DMS153 treated with DMSO at 0.1 percent for 48 hours (cell line): ENCODE measurements around the gene MOB1B.

Experiments used
- DNase-seq: peaks from one replicate; lab custom pipeline; 2025; ENCODE audit not compliant: unreplicated experiment; lab: John Stamatoyannopoulos, UW

MOB1B gene

DNA sequence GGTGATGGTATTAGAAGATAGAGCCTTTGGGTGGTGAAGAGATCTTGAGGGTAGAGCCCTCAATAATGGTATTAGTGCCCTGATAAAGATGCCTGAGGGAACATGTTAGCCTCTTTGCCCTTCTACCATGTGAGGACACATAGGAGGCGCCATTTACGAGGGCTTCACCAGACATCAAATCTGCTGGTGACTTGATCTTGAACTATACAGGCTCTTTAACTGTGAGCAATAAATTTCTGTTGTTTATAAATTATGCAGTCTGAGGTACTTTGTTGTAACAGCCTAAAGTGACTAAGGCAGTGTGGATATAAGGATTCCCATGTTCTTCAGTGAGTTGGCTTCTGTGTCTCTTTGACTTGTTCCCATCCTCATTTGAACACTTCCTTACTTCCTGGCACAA lies 11.8 kb downstream of the MOB1B start:
- DNase-seq, result no peak

DNA sequence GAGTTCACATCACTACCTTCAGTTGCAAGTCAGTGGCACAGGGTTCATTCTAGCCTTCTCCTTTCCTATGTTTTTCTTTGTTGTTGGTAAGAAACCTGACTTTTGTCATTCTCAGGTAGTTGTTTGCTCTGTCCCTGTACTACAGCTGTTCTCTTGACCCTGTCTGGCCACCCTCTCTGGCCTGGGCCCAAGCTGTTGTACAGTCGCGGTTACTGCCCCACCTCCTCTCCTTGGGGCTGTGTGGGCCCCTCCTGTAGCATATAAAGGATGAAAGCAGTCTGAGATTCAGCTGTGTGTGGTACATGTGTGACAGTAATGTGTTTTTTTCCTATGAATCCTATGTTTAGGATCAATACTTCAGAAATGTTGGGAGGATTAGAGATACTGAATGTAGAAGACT lies 12.5 kb downstream of the MOB1B start:
- no peak for DNase-seq

DNA sequence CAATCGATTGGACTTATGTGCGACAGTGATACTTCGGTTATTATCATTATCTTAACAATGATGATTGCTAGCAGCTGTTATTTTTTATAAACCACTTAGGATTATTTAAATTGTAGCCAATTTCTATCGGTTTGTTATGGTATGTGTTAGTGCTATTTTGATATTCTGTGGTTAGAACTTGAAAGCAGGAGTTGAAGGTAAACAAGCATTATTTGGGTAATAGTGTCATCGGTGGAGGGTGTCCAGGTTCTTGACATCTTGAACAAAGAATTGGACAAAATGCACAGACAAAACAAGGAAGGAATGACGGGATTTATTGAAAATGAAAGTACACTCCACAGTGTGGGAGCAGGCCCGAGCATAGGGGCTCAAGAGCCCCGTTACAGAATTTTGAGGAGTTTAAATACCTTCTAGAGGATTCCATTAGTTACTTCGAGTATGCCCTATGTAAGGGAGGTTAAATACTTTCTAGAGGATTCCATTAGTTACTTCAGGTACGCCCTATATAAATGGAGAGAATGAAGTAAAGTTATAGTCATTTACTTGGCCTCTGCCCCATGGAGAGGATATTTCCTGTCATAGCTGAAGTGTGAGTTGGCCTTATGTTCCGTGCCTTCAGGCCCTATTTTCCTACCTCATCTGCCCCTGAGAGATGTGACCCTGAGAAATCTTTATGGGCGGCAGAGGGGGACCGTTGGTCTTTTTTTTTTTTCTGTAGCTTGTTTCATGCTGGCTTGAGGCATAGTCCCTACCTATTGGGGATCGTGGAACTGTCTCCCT lies 13.1 kb downstream of the MOB1B start:
- DNase-seq, result no peak

DNA sequence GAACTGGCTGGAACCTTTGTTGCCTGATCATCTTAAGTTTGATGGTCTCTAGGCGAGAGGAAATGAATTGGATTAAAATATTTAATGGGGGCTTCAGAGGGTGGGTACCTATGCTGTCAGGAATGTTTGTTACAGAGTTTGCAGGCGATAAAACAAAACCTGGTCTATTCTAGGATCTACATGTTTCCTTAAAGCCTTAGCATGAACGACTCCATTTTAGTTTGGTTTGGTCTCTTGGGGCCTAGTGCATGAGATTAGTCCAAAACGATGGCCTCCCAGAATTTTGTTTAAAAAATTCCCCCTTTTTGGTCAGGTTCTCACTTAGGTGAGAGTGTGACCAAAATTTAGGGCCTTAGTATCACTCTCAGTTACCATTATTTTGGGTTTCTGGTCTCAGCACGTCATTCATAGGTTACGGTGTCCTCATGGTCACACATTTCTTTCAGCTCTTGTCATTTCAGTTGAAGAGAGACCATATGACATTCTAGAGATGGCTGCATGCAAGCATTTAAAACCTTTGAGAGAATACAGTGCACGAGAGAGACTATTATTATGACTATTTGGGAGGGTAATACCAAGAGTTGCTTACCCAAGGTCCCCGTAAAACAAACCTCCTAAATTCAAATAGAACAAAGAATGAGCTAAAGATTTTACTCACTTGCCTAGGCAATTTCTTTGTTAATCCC lies 13.8 kb downstream of the MOB1B start:
- DNase-seq, result no peak

DNA sequence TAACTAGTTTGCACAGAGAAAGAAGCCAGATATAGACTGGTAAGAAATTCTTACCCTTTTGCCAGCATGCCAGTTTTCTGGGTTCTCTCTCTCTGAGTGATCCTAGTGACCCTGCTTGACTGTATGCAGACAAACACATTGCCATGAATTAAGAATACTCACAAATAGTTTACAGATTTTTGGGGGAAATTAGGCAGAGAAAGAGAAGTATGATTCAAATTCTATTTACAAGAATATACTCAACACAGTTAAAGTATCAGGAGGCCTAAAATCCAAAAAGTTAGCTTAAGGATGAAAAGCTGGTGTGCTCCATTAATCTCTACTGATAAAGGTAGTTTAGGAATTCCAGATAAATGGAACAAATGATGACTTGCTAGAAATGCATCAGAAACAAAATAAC lies 18.4 kb downstream of the MOB1B start:
- DNase-seq, result no peak

DNA sequence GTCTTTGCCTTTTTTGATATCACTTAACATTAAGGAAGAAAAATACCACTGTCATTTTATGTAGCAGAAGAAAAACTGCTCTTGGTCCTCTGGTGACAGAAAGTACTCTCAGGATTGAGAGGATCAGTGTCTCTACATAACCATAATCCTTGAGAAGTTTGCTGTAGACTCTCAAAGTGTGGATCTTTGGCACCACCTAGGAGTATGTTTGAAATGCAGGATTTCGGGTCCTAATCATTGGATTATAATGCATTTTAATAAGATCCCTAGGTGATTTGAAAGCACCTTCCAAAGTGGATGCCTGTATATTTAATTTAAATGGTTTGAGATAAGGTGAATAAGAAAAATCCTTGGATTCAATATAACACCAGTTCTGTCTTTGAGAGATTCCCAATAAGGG lies 23.2 kb downstream of the MOB1B start:
- no peak for DNase-seq

DNA sequence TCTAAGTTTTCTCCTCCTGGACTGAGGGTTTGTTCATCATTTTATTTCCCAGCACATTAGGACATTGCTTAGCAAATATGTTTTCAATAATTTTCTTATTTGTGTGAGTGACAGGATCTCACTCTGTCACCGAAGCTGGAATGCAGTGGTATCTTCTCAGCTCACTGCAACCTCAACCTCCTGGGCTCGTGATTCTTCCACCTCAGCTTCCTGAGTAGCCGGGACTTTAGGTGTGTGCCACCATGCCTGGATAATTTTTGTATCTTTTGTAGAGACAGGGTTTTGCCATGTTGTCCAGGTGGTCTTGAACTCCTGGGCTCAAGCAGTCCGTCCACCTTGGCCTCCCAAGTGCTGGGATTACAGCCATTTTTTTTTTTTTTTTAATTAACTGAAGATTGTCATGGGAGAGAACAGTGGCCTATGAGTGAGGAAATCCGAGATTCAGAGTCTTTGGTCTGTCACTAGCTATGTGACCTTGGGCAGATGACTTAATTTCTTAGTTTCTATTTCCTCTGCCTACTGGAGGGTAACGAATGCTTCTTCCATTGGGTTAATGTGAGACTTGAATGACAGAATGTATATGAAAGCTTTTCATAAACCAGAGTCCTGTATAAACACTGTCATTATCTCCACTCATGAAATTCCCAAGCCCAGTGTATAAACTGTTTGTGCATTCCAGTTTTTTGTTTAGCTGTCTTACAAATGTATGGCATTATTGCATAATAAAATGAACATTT lies 23.9 kb downstream of the MOB1B start:
- no peak for DNase-seq

DNA sequence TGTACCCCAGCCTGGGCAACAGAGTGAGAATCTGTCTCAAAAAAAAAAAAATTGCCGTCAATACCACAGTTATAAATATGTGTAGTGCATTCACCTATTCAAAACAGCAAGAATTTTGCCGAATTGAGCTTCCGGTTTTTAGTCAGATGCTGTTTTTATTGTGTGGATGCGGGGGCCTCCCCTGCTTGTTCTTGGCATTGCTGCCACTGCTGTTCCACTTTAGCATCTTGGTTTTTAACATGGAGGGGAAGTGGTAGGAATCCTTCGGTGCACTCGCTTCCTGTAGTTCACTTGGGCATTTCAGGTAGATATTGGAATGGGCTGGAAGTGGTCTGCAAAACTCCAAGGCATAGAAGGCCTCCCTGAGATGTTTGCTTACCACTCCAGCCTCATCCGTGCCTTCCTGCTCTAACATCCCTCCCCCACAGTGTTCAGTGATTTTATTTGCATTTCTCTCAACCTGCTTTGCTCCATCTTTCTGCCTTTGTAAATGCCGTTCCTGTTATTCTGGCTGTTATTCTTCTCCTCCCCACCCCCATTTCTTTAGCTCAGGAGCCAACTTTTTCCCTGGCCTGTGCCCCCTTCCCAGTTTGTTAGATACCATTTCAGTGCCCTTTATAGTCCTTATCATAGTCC lies 25.5 kb downstream of the MOB1B start:
- no peak for DNase-seq

DNA sequence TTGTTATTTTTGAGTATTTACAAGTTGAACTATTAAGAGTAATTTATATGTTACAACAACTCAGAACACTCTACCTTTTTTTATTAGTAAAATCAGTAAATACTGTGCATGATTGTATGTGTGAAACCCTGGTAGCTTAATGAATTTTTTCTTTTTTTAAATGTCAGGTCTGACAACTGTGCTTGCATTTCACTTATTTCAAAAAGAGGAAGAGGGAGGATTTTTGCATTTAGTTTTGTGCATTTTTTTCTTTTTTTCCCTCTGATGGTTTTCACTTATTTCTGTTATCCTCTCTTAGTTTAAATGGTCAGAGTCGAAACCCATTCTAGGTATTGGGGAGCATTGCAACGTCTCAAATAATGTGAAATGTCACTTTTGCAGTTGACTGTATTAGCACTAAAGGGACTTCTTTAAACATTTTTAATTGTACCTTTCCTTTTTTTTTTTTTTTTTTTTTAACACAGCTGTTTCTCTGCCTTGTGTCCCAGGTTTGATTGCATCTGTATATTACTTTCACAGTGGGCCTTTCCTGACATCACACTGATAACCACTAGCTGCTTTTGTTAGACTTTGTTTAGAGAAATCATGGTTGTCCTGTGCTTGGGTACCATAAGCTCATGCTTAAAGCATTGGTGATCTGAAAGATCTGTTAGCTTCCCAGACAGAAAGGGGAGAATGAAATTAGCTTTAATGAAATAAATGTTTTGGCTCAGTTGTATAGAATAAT lies 28.5 kb downstream of the MOB1B start:
- DNase-seq, result no peak

DNA sequence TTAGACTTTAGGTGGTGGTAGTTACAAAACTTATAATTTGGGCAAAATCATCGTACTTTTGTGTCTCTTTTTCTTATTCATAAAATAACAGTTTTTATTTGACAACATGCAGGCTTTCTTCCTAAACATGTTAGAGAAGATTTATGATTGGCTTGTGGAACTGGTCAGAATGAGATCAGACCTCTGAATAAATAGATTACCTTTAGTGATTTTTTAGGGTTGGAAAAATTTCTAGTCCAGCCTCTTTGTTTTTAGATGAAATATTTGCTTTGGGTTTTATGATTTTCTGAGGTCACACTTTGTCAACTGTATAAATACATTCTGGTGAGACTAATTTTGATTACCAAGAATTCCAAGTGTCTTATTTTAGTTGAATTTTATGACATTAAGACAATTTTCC lies 29.2 kb downstream of the MOB1B start:
- no peak for DNase-seq

DNA sequence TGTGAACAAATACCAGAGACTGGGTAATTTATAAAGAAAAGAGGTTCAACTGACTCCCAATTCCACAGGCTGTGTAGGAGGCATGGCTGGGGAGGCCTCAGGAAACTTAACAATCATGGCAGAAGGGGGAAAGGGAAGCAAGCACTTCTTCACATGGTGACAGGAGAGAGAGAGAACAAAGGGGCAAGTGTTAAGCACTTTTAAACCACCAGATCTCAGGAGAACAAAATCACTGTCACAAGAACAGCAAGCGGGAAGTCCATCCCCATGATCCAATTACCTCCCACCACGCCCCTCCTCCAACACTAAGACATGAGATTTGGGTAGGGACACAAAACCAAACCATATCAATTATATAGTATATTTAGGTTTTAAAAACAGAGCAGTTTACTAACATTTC lies 30.8 kb downstream of the MOB1B start:
- DNase-seq, result no peak

DNA sequence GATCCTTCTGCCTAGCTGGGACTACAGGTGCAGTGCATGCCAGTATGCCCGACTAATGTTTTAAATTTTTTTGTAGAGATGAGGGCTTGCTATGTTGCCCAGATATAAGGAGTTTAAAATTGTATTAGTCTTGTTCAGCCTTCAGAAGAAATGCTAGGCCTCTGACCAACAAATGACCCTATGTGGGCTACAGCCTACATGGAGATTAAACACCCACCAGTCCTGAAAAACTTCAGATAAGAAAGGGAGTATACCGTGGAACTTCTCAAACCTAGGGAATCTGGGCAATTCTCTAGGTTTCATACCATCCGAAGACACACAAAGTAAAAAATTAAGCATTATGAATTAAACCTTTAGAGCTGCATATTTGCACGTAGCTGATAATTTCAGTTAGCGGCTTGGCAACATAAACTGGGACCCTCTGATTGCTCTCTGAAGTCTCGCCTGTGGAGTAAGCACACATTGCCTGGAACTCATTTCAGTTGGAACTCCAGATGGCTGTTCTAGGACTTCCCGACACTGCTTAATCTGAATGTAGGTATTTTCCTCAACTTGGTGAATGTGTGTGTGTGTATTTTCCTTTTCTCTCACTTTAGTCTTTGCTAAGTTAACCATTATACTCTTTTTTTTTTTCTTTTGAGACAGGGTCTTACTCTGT lies 33.0 kb downstream of the MOB1B start:
- no peak for DNase-seq

DNA sequence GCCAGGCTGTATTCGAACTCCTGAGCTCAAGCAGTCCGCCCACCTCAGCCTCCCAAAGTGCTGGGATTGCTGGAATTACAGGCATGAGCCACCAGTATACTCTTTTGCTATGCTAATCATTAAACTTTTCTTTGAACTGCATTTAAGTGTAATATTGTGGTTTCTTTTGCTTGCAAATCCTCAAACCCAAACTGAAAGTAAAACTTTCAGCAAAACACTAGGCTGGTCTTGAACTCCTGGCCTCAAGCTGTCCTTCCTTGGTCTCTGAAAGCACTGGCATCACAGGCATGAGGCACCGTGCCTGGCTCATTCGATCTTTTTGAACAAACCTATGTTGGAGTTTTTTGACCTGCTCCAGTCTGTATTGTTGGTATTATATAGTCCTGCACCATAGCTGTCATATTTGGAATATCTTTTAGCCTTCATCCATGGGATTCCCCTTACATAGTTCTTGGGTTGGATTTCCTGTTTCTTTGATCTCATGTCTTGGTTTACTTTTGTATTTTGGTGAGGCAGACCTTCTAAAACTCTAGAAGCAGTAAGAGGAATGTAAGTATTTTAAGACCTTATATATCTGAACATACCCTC lies 34.1 kb downstream of the MOB1B start:
- DNase-seq, result no peak

DNA sequence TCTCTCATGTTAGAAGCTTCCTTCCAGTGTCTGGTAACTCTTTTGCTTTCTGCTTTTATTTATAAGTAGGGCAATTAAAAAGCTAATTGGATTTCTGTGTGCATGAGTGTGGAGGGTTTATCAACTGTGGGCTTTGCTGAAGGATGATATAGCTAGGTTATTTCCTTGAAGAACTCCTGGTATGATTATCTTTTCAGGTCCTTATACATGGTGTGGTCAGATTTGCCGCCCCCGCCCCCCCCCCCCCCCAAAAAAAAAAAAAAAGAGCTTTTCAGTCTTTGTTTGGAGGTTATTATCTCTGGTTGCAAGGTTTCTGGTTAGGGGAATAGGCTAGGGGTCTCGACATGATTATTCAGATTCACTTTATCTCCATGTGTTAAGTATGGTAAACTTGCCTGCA lies 35.9 kb downstream of the MOB1B start:
- no peak for DNase-seq

DNA sequence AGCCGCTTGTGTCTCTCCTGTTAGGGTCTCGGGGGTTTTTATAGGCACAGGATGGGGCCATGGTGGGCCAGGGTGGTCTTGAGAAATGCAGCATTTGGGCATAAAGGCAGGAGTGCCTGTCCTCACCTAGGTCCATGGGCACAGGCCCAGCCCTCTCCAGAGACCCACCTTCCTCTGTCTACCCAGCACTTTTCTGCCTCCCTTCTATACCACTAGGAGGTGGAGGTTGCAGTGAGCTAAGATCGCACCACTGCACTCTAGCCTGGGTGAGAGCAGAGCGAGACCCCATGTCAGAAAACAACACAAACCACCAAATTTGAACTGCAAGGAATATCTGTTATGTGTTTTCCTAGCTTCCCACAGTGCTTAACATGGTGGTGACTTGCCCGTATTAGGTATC lies 38.0 kb downstream of the MOB1B start:
- no peak for DNase-seq

DNA sequence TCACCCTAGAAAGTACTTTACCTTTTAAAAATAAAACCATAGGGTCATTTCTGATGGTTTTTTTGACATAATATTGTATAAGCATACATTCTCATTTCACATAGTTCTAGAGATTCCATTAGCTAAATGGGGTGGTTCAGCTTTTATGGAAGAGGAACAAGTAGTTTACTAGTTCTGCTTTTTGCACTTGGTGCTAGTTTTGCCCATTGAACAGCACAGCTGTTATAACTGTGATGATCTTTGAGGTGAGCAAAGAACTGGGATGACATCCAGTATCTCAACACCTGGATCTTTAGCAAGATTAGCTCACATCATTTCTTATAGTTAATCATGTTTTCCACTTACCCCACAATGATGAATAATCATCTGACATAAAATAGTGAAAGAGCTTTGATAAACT lies 40.9 kb downstream of the MOB1B start:
- no peak for DNase-seq

DNA sequence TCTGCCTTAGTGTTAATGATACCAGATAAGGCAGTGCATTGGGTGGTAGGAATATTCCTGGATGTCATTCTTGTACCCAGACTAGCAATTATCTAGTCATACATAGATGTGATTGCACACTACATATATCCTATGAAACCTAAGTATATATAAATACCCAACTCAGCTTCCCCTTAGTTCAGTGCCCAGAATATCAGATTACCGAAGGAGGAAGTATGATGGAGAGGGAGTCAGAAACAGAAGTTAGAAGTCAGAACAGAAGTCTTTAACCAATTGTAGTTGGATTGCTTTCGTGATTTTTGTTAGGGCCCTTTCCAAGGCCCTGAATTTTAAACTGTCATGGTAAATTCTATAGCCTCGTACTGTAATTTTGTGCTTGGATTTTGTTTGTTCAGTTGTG lies 42.9 kb downstream of the MOB1B start:
- no peak for DNase-seq

DNA sequence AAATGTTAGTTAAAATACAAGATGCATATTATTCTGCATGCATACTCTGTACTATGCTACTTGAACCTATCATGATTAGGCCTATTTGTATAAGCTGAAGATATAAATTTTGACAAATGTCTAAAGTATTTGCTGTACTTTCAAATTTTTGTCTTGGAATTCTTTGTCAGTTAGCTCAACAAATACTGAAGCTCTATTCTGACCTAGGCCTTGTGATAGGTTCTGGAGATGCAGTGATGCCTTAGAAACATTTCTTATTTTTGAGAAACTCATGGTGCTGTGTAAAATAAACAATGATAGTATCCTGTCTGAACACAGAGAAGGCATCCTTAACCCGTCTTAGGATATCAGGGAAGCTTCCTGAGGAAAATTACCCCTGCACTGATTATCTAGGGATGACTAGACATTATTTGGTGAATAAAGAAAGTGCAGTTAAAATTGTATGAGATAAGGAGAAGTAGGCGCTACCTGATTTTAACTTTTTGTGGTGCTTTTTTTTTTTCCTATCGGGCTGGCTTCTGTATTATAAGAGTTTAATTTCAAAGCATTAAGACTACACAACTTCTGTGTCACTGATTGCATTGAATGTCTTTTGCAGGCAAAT lies 43.4 kb downstream of the MOB1B start:
- no peak for DNase-seq

DNA sequence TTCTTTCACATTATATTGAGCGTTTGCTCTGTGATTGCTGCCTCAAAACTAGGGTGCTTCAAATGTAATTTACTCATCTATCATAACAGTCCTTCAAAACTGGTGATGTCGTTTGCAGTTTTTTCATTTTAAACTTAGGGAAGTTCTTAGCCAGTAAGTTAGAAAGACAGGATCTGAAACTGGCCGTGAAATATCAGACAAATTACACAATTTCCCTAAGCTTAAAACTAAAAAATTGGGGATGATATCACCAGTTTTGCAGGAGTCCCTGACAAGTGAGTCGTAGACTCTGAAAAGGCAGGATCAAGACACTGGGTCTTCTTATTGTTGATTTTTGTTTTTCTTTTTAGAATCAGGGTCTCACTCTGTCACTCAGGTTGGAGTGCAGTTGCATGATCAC lies 44.8 kb downstream of the MOB1B start:
- no peak for DNase-seq
